ENCODE measurements around the gene MAN2A1. TPM values are rescaled to one million over a fixed set of nuclear protein-coding genes. Genes with fewer than 3 reads are reported as not detected.

The MAN2A1 gene
- total RNA-seq, 1 experiment from 2014 or later: 51.0 TPM

DNA sequence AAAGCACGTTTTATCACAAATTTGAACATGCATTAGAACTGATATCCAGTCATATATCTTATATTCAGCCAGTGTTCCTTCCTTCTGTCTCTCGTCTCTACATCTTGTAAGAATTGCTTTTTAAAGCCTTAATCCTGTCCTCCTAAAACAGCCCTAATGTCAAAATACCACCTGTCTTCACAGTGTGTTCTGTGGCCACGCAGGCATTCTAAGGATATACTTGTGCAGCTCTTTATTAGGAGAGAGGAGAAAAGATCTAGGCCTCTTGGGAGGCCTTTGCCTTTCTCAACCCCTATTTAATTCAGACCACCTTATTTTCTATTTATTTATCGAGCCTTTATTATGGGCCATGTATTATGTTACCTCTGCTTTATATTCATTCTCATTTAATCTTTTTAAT lies 78.3 kb downstream of the MAN2A1 start:
- ChIA-PET CTCF (no interaction called here), POLR2A (no interaction called here)
- ATAC-seq (no peak), DNase-seq (ENCODE audit: low read depth, low spot score) (no peak)
- BruUV-seq (replicated peaks): no TSS peak
- Histone ChIP-seq H3K9me3 (ENCODE audit: control insufficient read depth, insufficient read depth, low read depth, low read length) (no peaks in the 10 kb centered on the region), H3K4me1 (ENCODE audit: control insufficient read depth, insufficient read depth, low read length) (no peaks in the 10 kb centered on the region), H3K27me3 (ENCODE audit: control insufficient read depth, insufficient read depth, low read length) (no peaks in the 10 kb centered on the region), H3K36me3 (ENCODE audit: control insufficient read depth, insufficient read depth, low read length) (no peaks in the 10 kb centered on the region; the same call in 1 of the 2 replicates), H3K27ac (ENCODE audit: low read length) (no peak overlapping the region), H3K4me3 (ENCODE audit: low read depth in 2 of 2, low read length in 2 of 2) (no peak overlapping the region)
- TF ChIP-seq TCF7L2 (IDR thresholded peaks at IDR 0.05; ENCODE audit: low read depth, low read length) (no peak), POLR2AphosphoS5 (IDR thresholded peaks at IDR 0.05; ENCODE audit: low read depth, low read length) (no peak), SIN3A (IDR thresholded peaks at IDR 0.05; ENCODE audit: borderline replicate concordance, insufficient read depth, low read depth, low read length) (no peak)
- TF ChIP-seq, protein P1, sequence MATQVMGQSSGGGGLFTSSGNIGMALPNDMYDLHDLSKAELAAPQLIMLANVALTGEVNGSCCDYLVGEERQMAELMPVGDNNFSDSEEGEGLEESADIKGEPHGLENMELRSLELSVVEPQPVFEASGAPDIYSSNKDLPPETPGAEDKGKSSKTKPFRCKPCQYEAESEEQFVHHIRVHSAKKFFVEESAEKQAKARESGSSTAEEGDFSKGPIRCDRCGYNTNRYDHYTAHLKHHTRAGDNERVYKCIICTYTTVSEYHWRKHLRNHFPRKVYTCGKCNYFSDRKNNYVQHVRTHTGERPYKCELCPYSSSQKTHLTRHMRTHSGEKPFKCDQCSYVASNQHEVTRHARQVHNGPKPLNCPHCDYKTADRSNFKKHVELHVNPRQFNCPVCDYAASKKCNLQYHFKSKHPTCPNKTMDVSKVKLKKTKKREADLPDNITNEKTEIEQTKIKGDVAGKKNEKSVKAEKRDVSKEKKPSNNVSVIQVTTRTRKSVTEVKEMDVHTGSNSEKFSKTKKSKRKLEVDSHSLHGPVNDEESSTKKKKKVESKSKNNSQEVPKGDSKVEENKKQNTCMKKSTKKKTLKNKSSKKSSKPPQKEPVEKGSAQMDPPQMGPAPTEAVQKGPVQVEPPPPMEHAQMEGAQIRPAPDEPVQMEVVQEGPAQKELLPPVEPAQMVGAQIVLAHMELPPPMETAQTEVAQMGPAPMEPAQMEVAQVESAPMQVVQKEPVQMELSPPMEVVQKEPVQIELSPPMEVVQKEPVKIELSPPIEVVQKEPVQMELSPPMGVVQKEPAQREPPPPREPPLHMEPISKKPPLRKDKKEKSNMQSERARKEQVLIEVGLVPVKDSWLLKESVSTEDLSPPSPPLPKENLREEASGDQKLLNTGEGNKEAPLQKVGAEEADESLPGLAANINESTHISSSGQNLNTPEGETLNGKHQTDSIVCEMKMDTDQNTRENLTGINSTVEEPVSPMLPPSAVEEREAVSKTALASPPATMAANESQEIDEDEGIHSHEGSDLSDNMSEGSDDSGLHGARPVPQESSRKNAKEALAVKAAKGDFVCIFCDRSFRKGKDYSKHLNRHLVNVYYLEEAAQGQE (IDR thresholded peaks at IDR 0.05; ENCODE audit: insufficient read depth in 1 of 2, low read depth in 2 of 2, low read length in 1 of 2): no peak
- TF ChIP-seq, protein P2, sequence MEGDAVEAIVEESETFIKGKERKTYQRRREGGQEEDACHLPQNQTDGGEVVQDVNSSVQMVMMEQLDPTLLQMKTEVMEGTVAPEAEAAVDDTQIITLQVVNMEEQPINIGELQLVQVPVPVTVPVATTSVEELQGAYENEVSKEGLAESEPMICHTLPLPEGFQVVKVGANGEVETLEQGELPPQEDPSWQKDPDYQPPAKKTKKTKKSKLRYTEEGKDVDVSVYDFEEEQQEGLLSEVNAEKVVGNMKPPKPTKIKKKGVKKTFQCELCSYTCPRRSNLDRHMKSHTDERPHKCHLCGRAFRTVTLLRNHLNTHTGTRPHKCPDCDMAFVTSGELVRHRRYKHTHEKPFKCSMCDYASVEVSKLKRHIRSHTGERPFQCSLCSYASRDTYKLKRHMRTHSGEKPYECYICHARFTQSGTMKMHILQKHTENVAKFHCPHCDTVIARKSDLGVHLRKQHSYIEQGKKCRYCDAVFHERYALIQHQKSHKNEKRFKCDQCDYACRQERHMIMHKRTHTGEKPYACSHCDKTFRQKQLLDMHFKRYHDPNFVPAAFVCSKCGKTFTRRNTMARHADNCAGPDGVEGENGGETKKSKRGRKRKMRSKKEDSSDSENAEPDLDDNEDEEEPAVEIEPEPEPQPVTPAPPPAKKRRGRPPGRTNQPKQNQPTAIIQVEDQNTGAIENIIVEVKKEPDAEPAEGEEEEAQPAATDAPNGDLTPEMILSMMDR (IDR thresholded peaks at IDR 0.05): no peak
- intact Hi-C loops (cut with micrococcal nuclease; ENCODE audit: unreplicated experiment) (no loop called here), in situ Hi-C loops (cut with HindIII; ENCODE audit: low pct_unique_long_range_greater_than_20kb, low sequenced_read_pairs) (no loop called here)

DNA sequence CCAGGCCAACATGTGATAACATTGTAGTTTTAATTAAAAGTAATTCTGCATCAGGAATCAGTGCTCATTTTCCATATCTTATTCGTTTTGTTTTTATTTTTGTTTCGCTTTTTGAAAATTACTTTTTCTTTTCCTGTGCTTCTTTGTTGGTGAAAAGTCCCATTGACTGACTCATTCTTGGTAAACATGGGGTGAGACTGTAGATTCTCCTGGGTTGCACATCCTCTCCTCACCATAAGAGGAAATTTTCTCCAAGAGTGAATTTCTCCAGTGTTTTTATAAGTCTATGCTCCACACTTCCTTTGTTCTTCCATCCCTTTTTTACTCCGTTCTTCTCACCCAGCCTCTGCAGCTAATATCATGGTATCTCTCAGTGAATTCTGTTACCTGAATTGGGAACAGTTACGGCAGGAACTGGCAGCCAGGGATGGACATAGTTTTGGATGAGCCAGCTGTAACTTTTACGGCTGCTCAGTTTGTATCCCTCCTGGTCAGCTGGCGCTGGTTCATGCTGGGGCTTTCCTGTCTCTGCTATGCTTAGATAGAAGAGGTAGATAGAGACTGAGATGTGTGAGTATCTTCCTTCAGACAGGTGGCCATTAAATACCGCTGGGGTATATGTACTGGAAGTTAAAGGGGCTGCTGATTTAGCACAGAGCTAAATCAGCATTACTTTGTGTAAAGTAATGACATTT lies 80.0 kb downstream of the MAN2A1 start:
- TF ChIP-seq, protein P2 (IDR thresholded peaks at IDR 0.05): no peak
- TF ChIP-seq POLR2AphosphoS5 (IDR thresholded peaks at IDR 0.05; ENCODE audit: low read depth, low read length) (no peak), SIN3A (IDR thresholded peaks at IDR 0.05; ENCODE audit: borderline replicate concordance, insufficient read depth, low read depth, low read length) (no peak)
- TF ChIP-seq, protein P1 (IDR thresholded peaks at IDR 0.05; ENCODE audit: insufficient read depth in 1 of 2, low read depth in 2 of 2, low read length in 1 of 2): no peak
- ChIA-PET POLR2A (no interaction called here), CTCF (no interaction called here)
- BruUV-seq (replicated peaks): no TSS peak
- Histone ChIP-seq H3K4me3 (ENCODE audit: low read depth in 2 of 2, low read length in 2 of 2) (no peak overlapping the region), H3K36me3 (ENCODE audit: control insufficient read depth, insufficient read depth, low read length) (no peaks in the 10 kb centered on the region; the same call in 1 of the 2 replicates), H3K9me3 (ENCODE audit: control insufficient read depth, insufficient read depth, low read depth, low read length) (no peaks in the 10 kb centered on the region), H3K4me1 (ENCODE audit: control insufficient read depth, insufficient read depth, low read length) (no peaks in the 10 kb centered on the region), H3K27ac (ENCODE audit: low read length) (no peak overlapping the region), H3K27me3 (ENCODE audit: control insufficient read depth, insufficient read depth, low read length) (no peaks in the 10 kb centered on the region)
- DNase-seq (ENCODE audit: low read depth, low spot score) (no peak), ATAC-seq (no peak)
- intact Hi-C loops (cut with micrococcal nuclease; ENCODE audit: unreplicated experiment) (no loop called here), in situ Hi-C loops (cut with HindIII; ENCODE audit: low pct_unique_long_range_greater_than_20kb, low sequenced_read_pairs) (no loop called here)

Measured in Panc1 (cell line).